Stimulated activated CD4-positive, alpha-beta T cell treated with anti-CD3 and anti-CD28 coated beads, Interleukin-4, amount 100 ng/mL, for 24 hours (primary cell): ENCODE data around the gene LBX1.

Experiments
- DNase-seq: peaks from one replicate; pipeline ENCODE4 v3.0.0-alpha.2; 2020

Gene LBX1

DNA sequence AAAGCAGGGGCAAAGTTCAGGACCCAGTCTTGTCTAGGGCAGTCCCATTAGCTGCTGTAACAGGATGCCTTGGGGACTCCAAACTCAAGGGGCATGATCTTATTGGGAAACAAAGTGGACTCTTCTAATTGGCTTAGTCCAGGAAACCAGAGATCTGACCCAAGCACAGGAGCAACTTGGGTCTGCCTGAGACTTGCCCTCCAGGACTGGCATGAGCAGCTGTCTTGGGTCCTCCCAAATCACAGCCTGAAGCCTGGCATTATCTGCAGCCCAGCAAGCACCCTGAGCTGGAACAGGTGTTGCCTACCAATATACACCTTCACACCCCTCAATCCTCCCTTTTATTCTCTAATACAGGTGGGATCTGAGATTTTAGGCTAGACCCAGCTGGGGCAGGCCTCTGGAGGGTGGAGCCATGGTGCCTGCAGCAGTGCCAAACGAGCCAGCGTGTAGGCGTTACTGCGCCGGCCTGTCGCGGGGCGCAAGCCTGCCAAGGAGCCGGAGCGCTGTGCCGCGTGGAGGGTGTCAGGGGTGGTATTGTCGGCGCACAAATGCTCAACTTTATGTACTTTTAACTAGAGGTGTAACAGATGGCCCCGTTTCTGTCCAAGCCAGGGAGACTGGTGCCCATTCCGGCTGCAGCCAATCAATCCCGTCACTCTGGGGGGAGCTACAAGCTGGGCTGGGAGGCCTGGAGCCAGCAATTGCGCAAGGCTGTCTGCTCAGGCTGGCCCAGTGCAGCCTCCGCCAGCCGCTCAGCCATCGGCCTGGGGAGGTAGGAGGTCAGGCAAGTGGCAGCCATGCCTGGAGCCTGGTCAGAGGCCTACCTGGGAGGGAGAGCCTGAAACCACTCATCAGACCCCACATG lies 12.8 kb upstream of the LBX1 start:
- no peak for DNase-seq

- no peak for DNase-seq
Observed at GRCh38 chr10:101238732-101239105, 9.5 kb upstream of the LBX1 start.

DNA sequence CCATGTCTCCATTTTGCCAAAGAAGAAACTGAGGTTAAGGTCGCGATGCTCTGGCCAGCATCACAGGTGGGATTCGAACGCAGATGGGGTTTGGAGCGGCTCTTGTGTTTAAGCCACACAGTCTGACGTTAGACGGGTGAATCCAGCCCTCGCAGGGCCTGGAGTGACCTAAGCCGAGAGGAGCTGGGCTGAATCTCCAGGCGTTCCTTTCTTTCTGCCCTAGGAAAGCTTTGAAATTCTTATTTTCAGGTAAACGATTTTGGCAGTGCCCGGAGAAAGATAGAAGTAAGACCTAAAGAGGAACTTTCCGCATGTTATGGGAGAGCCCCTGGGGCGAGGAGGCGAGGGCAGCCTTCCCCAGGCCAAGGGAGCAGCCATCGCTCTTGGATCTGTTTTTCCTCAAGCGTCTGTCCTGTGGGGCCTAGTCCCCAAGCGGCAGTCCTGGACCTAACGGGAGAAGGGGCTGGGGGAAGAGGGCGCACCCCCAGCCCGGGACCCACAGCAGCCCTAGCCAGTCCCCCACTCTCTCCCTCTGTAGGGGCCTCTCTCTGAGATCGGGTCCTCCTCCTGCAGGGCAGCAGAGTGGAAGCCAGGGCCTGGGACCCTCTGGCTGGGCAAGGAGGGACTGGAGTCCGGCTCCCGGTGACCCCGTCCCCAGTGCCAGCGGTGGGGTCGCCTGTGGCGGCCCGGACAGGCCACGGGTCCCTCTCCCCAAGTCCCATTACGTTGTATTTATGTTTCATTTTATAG lies 8.9 kb upstream of the LBX1 start:
- DNase-seq: no peak

GRCh38 chr10:101237081-101237981 lies 8.1 kb upstream of the LBX1 start:
- DNase-seq: no peak

GRCh38 chr10:101236376-101237080 lies 7.3 kb upstream of the LBX1 start:
- no peak for DNase-seq

- no peak for DNase-seq
Observed at GRCh38 chr10:101235766-101236165, 6.5 kb upstream of the LBX1 start.

DNA sequence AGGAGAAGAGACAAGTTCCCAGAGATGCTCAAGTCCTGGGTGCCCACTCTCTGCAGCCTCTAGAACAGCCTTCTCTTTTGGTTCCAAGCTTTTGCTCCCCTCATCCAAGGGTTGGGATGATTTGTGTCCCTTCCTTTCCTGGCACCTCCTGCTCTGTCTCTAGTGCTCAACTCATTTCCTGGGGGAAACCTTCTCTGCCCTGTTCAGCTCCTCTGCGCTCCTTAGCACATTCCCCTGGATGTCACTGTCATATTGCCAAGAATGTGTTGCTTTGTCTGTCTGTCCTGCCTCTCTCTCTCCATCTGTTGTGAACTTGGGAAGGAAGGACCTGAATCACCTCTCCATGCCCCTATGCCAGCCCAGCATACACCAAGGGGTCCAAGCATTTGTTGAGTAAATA lies 5.1 kb upstream of the LBX1 start:
- DNase-seq: no peak

DNA sequence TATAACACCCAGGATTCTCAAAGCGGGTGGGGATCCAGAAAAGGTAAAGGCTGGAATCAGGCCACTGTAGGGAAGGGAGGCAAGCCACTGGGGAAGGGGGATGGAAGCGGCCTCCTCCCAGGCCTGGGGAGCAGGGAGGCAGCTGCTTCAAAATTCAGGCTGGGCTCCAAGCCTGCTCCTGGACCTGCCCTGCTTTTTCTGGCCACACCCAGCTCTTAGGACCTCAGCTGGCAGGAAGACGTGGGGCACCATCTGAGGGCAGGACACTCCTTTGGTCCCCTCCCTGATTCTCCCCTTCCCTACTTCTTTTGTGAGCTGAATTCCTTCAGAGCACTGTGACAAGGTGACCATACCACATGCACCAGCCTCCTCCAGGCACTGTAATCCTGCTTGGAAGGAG lies 4.6 kb upstream of the LBX1 start:
- DNase-seq: no peak

DNA sequence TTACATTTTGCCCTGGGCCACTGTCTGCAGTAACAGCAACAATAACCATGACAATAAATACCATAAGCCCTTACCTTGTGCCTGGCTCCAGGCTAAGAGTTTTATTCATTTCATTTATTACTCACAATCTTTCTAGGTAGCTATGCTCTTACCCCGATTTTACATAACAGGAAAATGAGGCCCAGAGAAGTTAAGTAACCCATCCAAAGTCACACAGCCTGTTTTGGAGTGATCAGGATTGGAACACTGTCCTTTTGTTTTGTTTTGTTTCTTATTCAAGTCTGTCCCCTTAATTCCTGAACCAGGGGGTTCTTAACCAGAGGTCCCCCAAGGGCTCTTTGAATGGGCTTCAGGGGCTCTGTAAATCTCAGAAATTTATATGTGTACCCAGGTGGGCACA lies 4.2 kb upstream of the LBX1 start:
- no peak for DNase-seq

DNA sequence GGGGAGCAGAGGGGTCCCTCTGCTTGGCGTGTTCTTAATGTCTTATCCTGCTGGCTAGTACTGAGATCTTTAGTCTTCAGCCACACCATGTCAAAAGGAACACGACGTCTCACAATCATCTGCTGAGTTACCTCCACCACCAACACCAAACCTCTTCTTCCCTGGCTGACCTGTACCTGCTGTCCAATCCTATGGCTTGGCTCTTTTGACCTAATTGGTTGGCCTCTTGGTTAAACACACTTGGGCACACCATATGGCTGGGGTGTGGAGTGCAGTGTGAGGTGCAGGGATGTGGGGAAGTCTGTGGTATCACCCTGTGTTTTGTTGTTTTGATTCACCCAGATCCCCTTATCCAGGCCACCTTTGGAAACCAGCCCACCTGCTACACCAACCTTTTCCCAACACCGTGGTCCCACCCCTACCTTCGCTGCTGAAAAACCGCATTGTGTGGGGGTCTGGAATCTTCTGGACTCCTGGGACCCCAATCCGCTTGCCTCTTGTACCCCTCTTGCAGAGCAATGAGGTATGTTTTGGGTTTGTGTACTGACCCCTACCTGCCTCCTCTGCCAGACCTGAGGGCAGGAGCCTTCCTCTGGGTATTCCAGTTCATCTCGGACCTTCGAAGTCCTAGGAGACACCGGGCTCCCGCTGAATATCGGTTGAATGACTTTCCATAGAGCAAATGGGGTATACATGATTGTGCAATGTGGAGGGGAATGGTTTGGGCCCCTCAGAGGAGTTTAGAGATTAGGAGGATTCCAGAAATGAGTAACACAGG lies 2.8 kb upstream of the LBX1 start:
- DNase-seq: no peak

DNA sequence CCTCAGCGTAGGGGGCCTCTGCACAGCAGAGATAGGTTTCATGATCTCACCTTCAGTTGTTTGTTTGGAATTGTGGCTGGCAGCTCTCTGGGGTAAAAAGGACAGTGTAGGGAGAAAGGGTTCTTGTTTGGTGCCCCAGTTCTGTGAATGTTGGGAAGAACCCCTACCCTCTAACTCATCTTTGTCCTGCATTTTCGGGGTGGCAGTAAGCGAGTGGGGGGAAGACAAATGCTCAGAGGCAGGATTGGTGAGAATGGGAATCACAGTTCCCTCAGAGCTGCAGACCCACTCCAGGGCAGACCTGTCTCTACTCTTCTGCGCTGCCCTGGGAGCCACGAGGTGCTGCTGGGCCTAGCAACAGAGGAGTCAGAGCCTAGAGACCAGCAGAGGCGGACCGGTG lies 1.8 kb upstream of the LBX1 start:
- DNase-seq: no peak

- no peak for DNase-seq
Observed at GRCh38 chr10:101230183-101230917, 1.1 kb upstream of the LBX1 start.

GRCh38 chr10:101228966-101229265 lies 347 bp downstream of the LBX1 start:
- no peak for DNase-seq

DNA sequence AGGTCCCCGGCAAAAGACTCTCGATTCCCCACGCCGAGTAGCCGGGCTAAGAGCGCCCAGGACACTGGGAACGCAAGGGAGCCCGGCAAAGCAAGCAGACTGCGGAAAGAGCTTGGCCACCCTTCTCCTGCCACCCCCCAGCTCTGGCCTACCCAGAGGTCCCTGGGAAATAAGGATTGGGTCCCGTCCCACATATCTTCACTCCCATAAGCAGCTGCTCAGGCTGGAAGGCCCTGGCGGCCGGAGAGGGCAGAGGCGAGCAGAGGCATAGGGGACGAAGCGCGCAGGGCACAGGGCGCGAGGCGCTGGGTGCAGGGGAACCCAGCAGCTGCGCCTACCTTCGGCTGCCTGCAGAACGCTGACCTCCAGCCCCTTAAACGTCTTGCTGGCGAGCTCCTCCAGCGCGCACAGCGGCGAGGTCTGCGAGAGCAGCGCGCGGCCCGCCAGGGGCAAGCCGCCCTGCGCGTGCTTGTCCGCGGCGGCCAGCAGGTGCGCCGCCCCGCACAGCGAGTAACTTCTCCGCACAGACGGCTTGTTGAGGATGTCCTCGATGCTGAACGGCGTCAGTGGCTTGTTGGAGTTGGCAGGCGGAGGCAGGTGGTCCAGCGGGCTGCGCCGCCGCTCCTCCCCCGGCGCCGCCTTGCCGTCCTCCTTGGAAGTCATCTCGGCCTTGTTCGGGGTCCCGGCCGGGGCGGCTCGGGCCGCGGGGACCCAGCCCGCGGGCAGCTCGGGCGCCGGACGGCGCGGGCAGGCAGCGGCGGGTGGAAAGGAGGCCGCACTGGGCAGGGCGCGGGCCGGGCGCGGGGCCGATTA lies 904 bp downstream of the LBX1 start:
- DNase-seq: no peak

- no peak for DNase-seq
Observed at GRCh38 chr10:101227429-101228152, 1.7 kb downstream of the LBX1 start.

GRCh38 chr10:101226491-101227428 lies 2.5 kb downstream of the LBX1 start:
- no peak for DNase-seq

GRCh38 chr10:101225846-101226421 lies 3.3 kb downstream of the LBX1 start:
- DNase-seq: no peak
